Esophagus squamous epithelium (tissue), 5 donors: ENCODE results near the gene ZNF620. TPM values are rescaled to one million over a fixed set of nuclear protein-coding genes. Genes with fewer than 3 reads are reported as not detected.

Experiments
- DNase-seq: peaks from one replicate; lab custom pipeline; 2025; lab: John Stamatoyannopoulos, UW
- H3K27ac ChIP-seq, 4 donors: fragments of 200-600 bp; sonication (generic); one replicate each; pipeline ENCODE4 v1.5.1; 2016 to 2019; ENCODE audit warnings: mild to moderate bottlenecking in 1 of 4
- H3K27me3 ChIP-seq, 4 donors: fragments of 200-600 bp; sonication (generic); 1 replicate in 3 of 4; 2 replicates in 1 of 4; pipeline versions ENCODE4 v1.5.1 to v1.6.0; 2017 to 2021; ENCODE audit warnings: antibody characterized with exemption in 1 of 4
- H3K36me3 ChIP-seq, 3 donors: fragments of 200-600 bp; sonication (generic); one replicate each; pipeline ENCODE4 v1.5.1; 2016 to 2019
- H3K4me1 ChIP-seq, 3 donors: fragments of 200-600 bp; sonication (generic); one replicate each; pipeline ENCODE4 v1.5.1; 2017 to 2019
- H3K4me3 ChIP-seq, 4 donors: fragments of 200-600 bp; sonication (generic); 1 replicate in 3 of 4; 2 replicates in 1 of 4; pipeline ENCODE4 v1.5.1; 2016 to 2019; ENCODE audit warnings: mild to moderate bottlenecking in 2 of 4, moderate library complexity in 1 of 4
- H3K9me3 ChIP-seq, 3 donors: fragments of 200-600 bp; sonication (generic); one replicate each; pipeline ENCODE4 v1.5.1; 2016 to 2019
- CTCF ChIP-seq, 6 experiments: fragments of 450-650 bp in 4 of 6; fragments of 200-600 bp in 2 of 6; sonication (generic) in 2 of 6; IDR thresholded peaks; one replicate each; pipeline ENCODE4 v1.5.1; 2016 to 2019; ENCODE audit warnings: antibody characterized with exemption in 6 of 6, mild to moderate bottlenecking in 4 of 6, moderate library complexity in 4 of 6
- POLR2A ChIP-seq, 4 donors: fragments of 450-650 bp; IDR thresholded peaks; one replicate each; pipeline ENCODE4 v1.6.1; 2017; ENCODE audit warnings: antibody characterized with exemption in 4 of 4, mild to moderate bottlenecking in 4 of 4, moderate library complexity in 3 of 4
- WGBS, 2 donors: methylation state at CpG; one replicate each; pipeline ENCODE4 v1.1.5; 2018; 5-methylcytosine and 5-hydroxymethylcytosine counted together
- intact Hi-C: fragments of 100-400 bp; cut with DNase I; formaldehyde crosslinking; loops from one replicate; pipeline ENCODE4 v1.15.0; 2022
- small RNA-seq, 4 donors: library from RNA; depleted of rRNA; stranded (forward); fragments of <200 nt; gene quantifications; one replicate each; pipeline ENCODE3, GENCODE V24; 2016
- total RNA-seq, 4 donors: library from RNA; depleted of rRNA; stranded (reverse); fragments of >200 nt; gene quantifications; one replicate each; pipeline ENCODE4 v1.1.0, GENCODE V29; 2016
- donor health status: DM: yes; HTN: yes; CAD: no.

ZNF620 gene
- total RNA-seq, 4 donors from 2014 or later: 0.26 to 1.3 (median 0.56) TPM; not detected in 1

GRCh38 chr3:40566694-40567093, 60.9 kb downstream of the ZNF620 start:
- 65 to 76% methylated on average over 4 of the region's 4 CpGs for WGBS, 2 donors
- Histone ChIP-seq H3K9me3 (peaks cover 0 to 8% (median 0%) of the 10 kb centered on the region in 3 donors), H3K36me3 (no peaks in the 10 kb centered on the region), H3K27ac (no peak overlapping the region), H3K27me3 (no peaks in the 10 kb centered on the region), H3K4me3 (no peak overlapping the region), H3K4me1 (no peaks in the 10 kb centered on the region)
- TF ChIP-seq POLR2A (IDR thresholded peaks at IDR 0.05) (no peak), CTCF (IDR thresholded peaks at IDR 0.05) (no peak)
- DNase-seq: no peak
- intact Hi-C loops: no loop called here

Small RNAs within 50 kb of the gene (small RNA-seq; reads per million reads assigned to genes)
- 0 to 0.15 (median 0) reads per million in 4 donors for gene RNU5B-2P

Other genes with a start within 250 kb of the ZNF620 start
- 10 to 100 TPM in 2 of 4 donors, 1 to 10 TPM in 2; 6.7 to 22.1 (median 9.3) TPM for gene EIF1B, start 196.3 kb upstream of the ZNF620 start, total RNA-seq
- 10 to 100 TPM in 1 of 4 donors, 1 to 10 TPM in 3; 9.1 to 11.6 (median 9.7) TPM for gene ENTPD3, start 118.9 kb upstream of the ZNF620 start, total RNA-seq
- gene RPL14, start 48.7 kb upstream of the ZNF620 start, total RNA-seq: 100 to 1,000 TPM; 333 to 488 (median 431) TPM
- 1 to 10 TPM; 1.9 to 9.4 (median 3.9) TPM for gene ZNF619, start 28.9 kb upstream of the ZNF620 start, total RNA-seq
- 10 to 100 TPM in 1 of 4 donors, 1 to 10 TPM in 3; 5.1 to 13.4 (median 8.3) TPM for gene ZNF621, start 18.9 kb downstream of the ZNF620 start, total RNA-seq